GM12878 (cell line): Measurements from ENCODE around the gene FAM227A. TPM values are rescaled to one million over a fixed set of nuclear protein-coding genes. Genes with fewer than 3 reads are reported as not detected.

Experiments
- ATAC-seq: fragments of 200-7000 bp; cut with Tn5 transposase; 3 replicates; pipeline ENCODE4 v1.9.1; 2020; ENCODE audit warnings: mild to moderate bottlenecking, moderate library complexity
- BruUV-seq: library from RNA; stranded (reverse); fragments of 400-500 nt; replicated peaks from 2 replicates; lab custom pipeline; 2021; lab: Mats Ljungman, UMichigan
- CTCF ChIA-PET: fragments of 300-600 bp; sonication (Branson Sonifier 250); formaldehyde crosslinking; extraction: SDS; loops from one replicate; lab custom pipeline; 2021; ENCODE audit warnings: inconsistent platforms; lab: Yijun Ruan, JAX
- POLR2A ChIA-PET: fragments of 350-600 bp; formaldehyde crosslinking; extraction: SDS; loops from one replicate; lab custom pipeline; 2021; ENCODE audit warnings: inconsistent platforms; lab: Charles Lee
- RAD21 ChIA-PET: fragments of 300-600 bp; sonication (Branson Sonifier 250); formaldehyde crosslinking; loops from one replicate; lab custom pipeline; 2023; ENCODE audit warnings: antibody characterized with exemption; ENCODE audit not compliant: unreplicated experiment; lab: Charles Lee
- SMC1A ChIA-PET: fragments of 300-600 bp; sonication (Branson Sonifier 250); formaldehyde crosslinking; loops from one replicate; lab custom pipeline; 2023; ENCODE audit not compliant: unreplicated experiment, uncharacterized antibody; lab: Charles Lee
- DNase-seq: peaks from one replicate; pipeline ENCODE4 v3.0.0-alpha.2; 2011; ENCODE audit warnings: low read depth, low spot score
- FAIRE-seq: peaks from 3 replicates; lab custom pipeline; 2011; peaks lifted over from hg19 to GRCh38; lab: Jason Lieb, UNC
- H2AFZ ChIP-seq: 2 replicates; pipeline ENCODE4 v1.6.0; 2011; ENCODE audit warnings: low read depth, low read length, control low read depth; ENCODE audit not compliant: control insufficient read depth
- H3K27ac ChIP-seq: 2 replicates; pipeline ENCODE4 v1.5.1; 2011; ENCODE audit warnings: control low read depth; ENCODE audit not compliant: control insufficient read depth, insufficient read depth
- H3K27me3 ChIP-seq, 2 experiments: replicated peaks in 1 of 2; 2 replicates each; pipeline versions ENCODE4 v1.6.0 to v1.6.1; 2011; ENCODE audit warnings: low read length in 1 of 2; ENCODE audit not compliant: control insufficient read depth in 2 of 2, insufficient read depth in 2 of 2
- H3K36me3 ChIP-seq, 2 experiments: 2 replicates each; pipeline ENCODE4 v1.5.1; 2011; ENCODE audit warnings: low read length in 1 of 2; ENCODE audit not compliant: control insufficient read depth in 2 of 2, insufficient read depth in 2 of 2
- H3K4me1 ChIP-seq: 2 replicates; pipeline ENCODE4 v1.6.1; 2011; ENCODE audit warnings: mild to moderate bottlenecking, low read length, moderate library complexity, mixed read lengths; ENCODE audit not compliant: control insufficient read depth, insufficient read depth
- H3K4me2 ChIP-seq: 2 replicates; pipeline ENCODE4 v1.6.0; 2011; ENCODE audit warnings: control low read depth; ENCODE audit not compliant: control insufficient read depth, insufficient read depth
- H3K4me3 ChIP-seq: fragments of 200-600 bp; sonication (generic); 2 replicates; pipeline ENCODE4 v1.5.1; 2016
- H3K79me2 ChIP-seq: 2 replicates; pipeline ENCODE4 v1.6.0; 2011; ENCODE audit warnings: low read length; ENCODE audit not compliant: control insufficient read depth, insufficient read depth
- H3K9ac ChIP-seq: 2 replicates; pipeline ENCODE4 v1.8.0; 2011; ENCODE audit warnings: low read length, control low read depth, mixed read lengths; ENCODE audit not compliant: control insufficient read depth, insufficient read depth
- H3K9me3 ChIP-seq: replicated peaks from 3 replicates; pipeline ENCODE4 v1.5.1; 2011; ENCODE audit warnings: mild to moderate bottlenecking, low read length; ENCODE audit not compliant: control insufficient read depth, insufficient read depth
- H4K20me1 ChIP-seq: 2 replicates; pipeline ENCODE4 v1.6.0; 2011; ENCODE audit not compliant: control insufficient read depth, insufficient read depth
- CHD2 ChIP-seq: IDR thresholded peaks from 2 replicates; pipeline ENCODE4 v1.6.1; 2011; ENCODE audit warnings: low read depth, low read length, improper control_type of control experiment, borderline replicate concordance
- CREB1 ChIP-seq: IDR thresholded peaks from 2 replicates; pipeline ENCODE4 v1.6.1; 2012; ENCODE audit warnings: low read depth, mild to moderate bottlenecking, inconsistent platforms
- DPF2 ChIP-seq: fragments of 450-650 bp; IDR thresholded peaks from 2 replicates; pipeline ENCODE4 v1.6.1; 2017; ENCODE audit warnings: mild to moderate bottlenecking
- EGR1 ChIP-seq, 2 experiments: IDR thresholded peaks; 1 replicate in 1 of 2; 2 replicates in 1 of 2; pipeline ENCODE4 v1.6.1; 2011 to 2012; ENCODE audit warnings: low read depth in 2 of 2, low read length in 2 of 2, borderline replicate concordance in 1 of 2, mild to moderate bottlenecking in 1 of 2, moderate library complexity in 1 of 2
- ELK1 ChIP-seq: IDR thresholded peaks from 2 replicates; pipeline ENCODE4 v1.6.1; 2012; ENCODE audit warnings: low read depth, low read length, improper control_type of control experiment
- IKZF1 ChIP-seq: fragments of 450-650 bp; conservative IDR thresholded peaks from 2 replicates; pipeline ENCODE4 v1.6.1; 2017; ENCODE audit warnings: antibody characterized with exemption, mild to moderate bottlenecking
- IKZF2 ChIP-seq, 2 experiments: fragments of 450-650 bp; IDR thresholded peaks; 2 replicates each; pipeline ENCODE4 v1.6.1; 2017; ENCODE audit warnings: mild to moderate bottlenecking in 2 of 2, moderate library complexity in 2 of 2
- LARP7 ChIP-seq: fragments of 450-650 bp; IDR thresholded peaks from 2 replicates; pipeline ENCODE4 v1.6.1; 2017; ENCODE audit warnings: mild to moderate bottlenecking
- MAX ChIP-seq: IDR thresholded peaks from 2 replicates; pipeline ENCODE4 v1.6.1; 2012; ENCODE audit warnings: low read depth, low read length, improper control_type of control experiment
- MEF2B ChIP-seq: fragments of 450-650 bp; IDR thresholded peaks from 2 replicates; pipeline ENCODE4 v1.6.1; 2018; ENCODE audit warnings: mild to moderate bottlenecking, moderate library complexity; ENCODE audit not compliant: partially characterized antibody, poor library complexity, severe bottlenecking
- NR2F1 ChIP-seq: fragments of 450-650 bp; conservative IDR thresholded peaks from 2 replicates; pipeline ENCODE4 v1.6.1; 2017; ENCODE audit warnings: mild to moderate bottlenecking
- RAD21 ChIP-seq: IDR thresholded peaks from 2 replicates; pipeline ENCODE4 v1.6.1; 2011; ENCODE audit warnings: mild to moderate bottlenecking, low read depth, low read length, moderate library complexity; ENCODE audit not compliant: insufficient read depth
- RFX5 ChIP-seq: IDR thresholded peaks from 2 replicates; pipeline ENCODE4 v1.6.1; 2011; ENCODE audit warnings: low read depth, low read length, improper control_type of control experiment
- SMAD5 ChIP-seq: IDR thresholded peaks from 2 replicates; pipeline ENCODE4 v1.6.1; 2016; ENCODE audit warnings: antibody characterized with exemption, low read depth
- SPI1 ChIP-seq: IDR thresholded peaks from 2 replicates; pipeline ENCODE4 v1.6.1; 2011; ENCODE audit warnings: low read depth, mild to moderate bottlenecking, low read length, moderate library complexity, borderline replicate concordance; ENCODE audit not compliant: insufficient read depth
- SREBF1 ChIP-seq: IDR thresholded peaks from 2 replicates; pipeline ENCODE4 v1.6.1; 2012; ENCODE audit warnings: mild to moderate bottlenecking, low read length
- TAF1 ChIP-seq: IDR thresholded peaks from 2 replicates; pipeline ENCODE4 v1.6.1; 2011; ENCODE audit warnings: mild to moderate bottlenecking, low read depth, low read length, borderline replicate concordance
- ZNF217 ChIP-seq: fragments of 450-650 bp; IDR thresholded peaks from 2 replicates; pipeline ENCODE4 v1.6.1; 2017; ENCODE audit warnings: antibody characterized with exemption, mild to moderate bottlenecking
- ZNF592 ChIP-seq: fragments of 450-650 bp; IDR thresholded peaks from 2 replicates; pipeline ENCODE4 v1.6.1; 2017; ENCODE audit warnings: mild to moderate bottlenecking, moderate library complexity
- ZSCAN29 ChIP-seq: fragments of 450-650 bp; IDR thresholded peaks from 2 replicates; pipeline ENCODE4 v1.6.1; 2017; ENCODE audit warnings: mild to moderate bottlenecking, moderate library complexity
- WGBS: methylation state at CpG from one replicate; pipeline ENCODE4 v1.1.6; 2016; ENCODE audit warnings: low lambda C conversion rate; ENCODE audit not compliant: insufficient replicate concordance, insufficient coverage; ENCODE audit errors: missing lambda C conversion rate; 5-methylcytosine and 5-hydroxymethylcytosine counted together
- in situ Hi-C: fragments of 300-500 bp; cut with MboI; formaldehyde crosslinking; loops from 9 replicates; pipeline ENCODE4 v1.14.3; 2018; ENCODE audit warnings: mixed read lengths
- intact Hi-C: fragments of 100-400 bp; cut with micrococcal nuclease; formaldehyde crosslinking; loops from one replicate; pipeline ENCODE4 v1.14.2; 2022; ENCODE audit not compliant: unreplicated experiment
- polyA plus RNA-seq, 11 experiments: library from polyadenylated mRNA; depleted of rRNA in 4 of 11; unstranded in 6 of 11; stranded (reverse) in 5 of 11; fragments of >200 nt; fragmentation: Nextera tagmentation in 4 of 11; fragmentation: Illumina TruSeq in 1 of 11; extraction: Ambion mirVana in 4 of 11; extraction: Trizol in 1 of 11; gene quantifications; 1 replicate in 1 of 11; 2 replicates in 10 of 11; pipeline versions ENCODE4 v1.2.1 to v1.2.3, GENCODE V29; 2011 to 2016; ENCODE audit warnings: inconsistent platforms in 2 of 11, missing spikeins in 2 of 11, low read depth in 1 of 11
- total RNA-seq, 4 experiments: library from RNA; depleted of rRNA in 3 of 4; stranded (reverse); fragments of >200 nt in 3 of 4; fragmentation: Illumina TruSeq in 1 of 4; extraction: Trizol in 1 of 4; gene quantifications; 2 replicates each; pipeline versions ENCODE4 v1.2.1 to v1.2.3, GENCODE V29; 2013 to 2021

Gene FAM227A
- total and polyA plus RNA-seq, 10 of the 15 experiments (the other 5 are each of a cell fraction or from before 2014, with no cell fraction given): 0.02 to 0.59 (median 0.25) TPM

- H3K4me3 ChIP-seq: no peak overlapping the region
- no peak overlapping the region for H3K27ac ChIP-seq
- peaks cover 4% of the 10 kb centered on the region for H3K4me1 ChIP-seq
- H3K9ac ChIP-seq: no peak overlapping the region
- peaks cover 49% of the 10 kb centered on the region for H3K79me2 ChIP-seq
- FAIRE-seq (no peak), ATAC-seq (peak; percentile 25), DNase-seq (no peak)
- intact Hi-C loops: no loop called here
- H2AFZ ChIP-seq: no peak overlapping the region
- in situ Hi-C loops: no loop called here
- ChIA-PET CTCF (no interaction called here), SMC1A (interaction anchor here (6.3 to 7.6 kb wide), 2 partner anchors 12 to 13 kb away, joined by 43 to 54 read pairs; partner anchors contain the start of genes GTPBP1 and TOMM22), POLR2A (interaction anchor here (0.6 to 5.9 kb wide), 5 partner anchors 10 to 624 kb away, joined by 3 to 39 read pairs (median 6); partner anchors contain the start of genes GTPBP1, RPL3 and TOMM22), RAD21 (interaction anchor here (0.7 to 5.3 kb wide), 4 partner anchors 11 to 342 kb away, joined by 3 to 30 read pairs (median 8); partner anchors contain the start of genes GTPBP1 and TOMM22)
- 0 out of 4 replicates have a peak, but pooled peaks cover 0 to 7% of the 10 kb centered on the region in 2 experiments for H3K36me3 ChIP-seq
- no peaks in the 10 kb centered on the region for H4K20me1 ChIP-seq
- H3K27me3 ChIP-seq: no peaks in the 10 kb centered on the region
- no peaks in the 10 kb centered on the region for H3K9me3 ChIP-seq
- BruUV-seq: no TSS peak
- WGBS: 95% methylated on average over 3 of the region's 3 CpGs
- peak overlapping the region; percentile 28; the same call in 1 of the 2 replicates for H3K4me2 ChIP-seq
- TF ChIP-seq RAD21 (no peak), SREBF1 (no peak), NR2F1 (peak; percentile 59), RFX5 (no peak), SMAD5 (no peak), CHD2 (no peak), DPF2 (no peak), MAX (no peak), CREB1 (no peak), IKZF1 (peak; percentile 40), ZNF217 (no peak), EGR1 (IDR thresholded peaks at IDR 0.05; ENCODE audit: borderline replicate concordance in 1 of 2, low read depth in 2 of 2, low read length in 2 of 2) (no peak), ZSCAN29 (no peak), SPI1 (no peak), LARP7 (no peak), TAF1 (no peak), ELK1 (no peak), ZNF592 (no peak), MEF2B (peak; percentile 53), IKZF2 (IDR thresholded peaks at IDR 0.05) (peak in 1 of 2 experiments; percentile 11; a peak in 2 of 4 replicates)
These were observed 38.7 kb upstream of the FAM227A start for GRCh38 chr22:38694940-38695339.
